AG04449 (cell line): ENCODE measurements around the gene ACBD6.

Experiments
- CTCF ChIA-PET: fragments of 350-600 bp; formaldehyde crosslinking; extraction: SDS; loops from one replicate; lab custom pipeline; 2021; ENCODE audit warnings: antibody characterized with exemption; lab: Yijun Ruan, JAX
- POLR2A ChIA-PET: fragments of 400-600, 350-600 bp; formaldehyde crosslinking; extraction: SDS; loops from one replicate; lab custom pipeline; 2020; ENCODE audit warnings: antibody characterized with exemption, inconsistent platforms; lab: Yijun Ruan, JAX
- DNase-seq: peaks from one replicate; pipeline ENCODE4 v3.0.0-alpha.2; 2010; ENCODE audit warnings: low read depth, low spot score
- H3K4me3 ChIP-seq: 2 replicates; pipeline ENCODE4 v1.5.1; 2011; ENCODE audit warnings: low read depth, mild to moderate bottlenecking, control low read depth, low read length
- CTCF ChIP-seq: IDR thresholded peaks from one replicate; pipeline ENCODE4 v1.5.1; 2011; ENCODE audit warnings: mild to moderate bottlenecking, moderate library complexity, low read length, control low read depth, inconsistent platforms; ENCODE audit not compliant: insufficient read depth; ENCODE audit errors: missing control alignments

ACBD6 gene

DNA sequence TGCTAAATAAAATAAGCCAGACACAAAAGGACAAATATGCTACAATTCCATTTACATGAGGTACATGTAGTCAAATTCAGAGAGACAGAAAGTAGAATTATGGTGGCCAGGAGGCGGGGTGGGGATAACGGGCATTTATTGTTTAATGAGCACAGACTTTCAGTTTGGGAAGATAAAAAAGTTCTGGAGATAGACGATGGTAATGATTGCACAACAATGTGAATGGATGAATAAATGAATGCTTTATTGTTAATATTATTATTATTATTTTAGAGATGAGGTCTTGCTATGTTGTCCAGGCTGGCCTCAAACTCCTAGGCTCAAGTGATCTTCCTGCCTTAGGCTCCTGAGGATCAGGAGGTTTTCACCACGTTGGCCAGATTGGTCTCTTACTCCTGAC lies 150.4 kb downstream of the ACBD6 start:
- DNase-seq: no peak
- TF ChIP-seq CTCF: no peak
- POLR2A ChIA-PET: no interaction called here
- CTCF ChIA-PET: interaction anchor here (1.0 kb wide), 1 partner anchor 126 kb away, joined by 3 read pairs; no protein-coding TSS in a partner anchor
- no peak overlapping the region for H3K4me3 ChIP-seq

- POLR2A ChIA-PET: no interaction called here
- TF ChIP-seq CTCF: no peak
- CTCF ChIA-PET: no interaction called here
These were observed 157.2 kb downstream of the ACBD6 start for GRCh38 chr1:180345148-180345547.

GRCh38 chr1:180343921-180344769 lies 158.2 kb downstream of the ACBD6 start:
- CTCF ChIA-PET: no interaction called here
- H3K4me3 ChIP-seq: no peak overlapping the region
- no peak for TF ChIP-seq CTCF
- POLR2A ChIA-PET: interaction anchor here (0.7 kb wide), 1 partner anchor 158 kb away, joined by 3 read pairs; no protein-coding TSS in a partner anchor
- DNase-seq: peak; percentile 19

More at GRCh38 chr1:180345148-180345547, 157.2 kb downstream of the ACBD6 start:
- DNase-seq: no peak
- H3K4me3 ChIP-seq: no peak overlapping the region

- DNase-seq: no peak
- TF ChIP-seq CTCF: no peak
- POLR2A ChIA-PET: no interaction called here
These were observed 175.3 kb downstream of the ACBD6 start for GRCh38 chr1:180327089-180327488.

GRCh38 chr1:180312926-180313325 lies 189.5 kb downstream of the ACBD6 start:
- ChIA-PET CTCF (interaction anchor here (1.2 kb wide), 1 partner anchor 13 kb away, joined by 3 read pairs; no protein-coding TSS in a partner anchor), POLR2A (no interaction called here)
- TF ChIP-seq CTCF: no peak
- H3K4me3 ChIP-seq: no peak overlapping the region
- DNase-seq: no peak

More at GRCh38 chr1:180327089-180327488, 175.3 kb downstream of the ACBD6 start:
- H3K4me3 ChIP-seq: no peak overlapping the region
- CTCF ChIA-PET: no interaction called here

GRCh38 chr1:180311011-180311730 lies 191.2 kb downstream of the ACBD6 start:
- DNase-seq: no peak
- POLR2A ChIA-PET: no interaction called here
- no peak overlapping the region for H3K4me3 ChIP-seq
- CTCF ChIA-PET: interaction anchor here (1.1 to 1.4 kb wide), 2 partner anchors 41 to 171 kb away, joined by 3 to 4 read pairs; no protein-coding TSS in a partner anchor
- TF ChIP-seq CTCF: no peak
